Naive B cell (primary cell): ENCODE data around the gene ATG101. TPM values are rescaled to one million over a fixed set of nuclear protein-coding genes. Genes with fewer than 3 reads are reported as not detected.

Experiments used
- ATAC-seq, 2 donors: fragments of 150-1000 bp; cut with Tn5 transposase; 2 replicates each; pipeline ENCODE4 v1.10.0; 2021; ENCODE audit warnings: low read depth in 2 of 2, mild to moderate bottlenecking in 2 of 2, moderate library complexity in 2 of 2
- DNase-seq: peaks from one replicate; pipeline ENCODE4 v3.0.0; 2022
- H3K27ac Mint-ChIP-seq, 6 donors: one replicate each; pipeline ENCODE4 v1.8.0; 2020 to 2022; ENCODE audit warnings: mild to moderate bottlenecking in 6 of 6, mixed read lengths in 6 of 6, moderate library complexity in 5 of 6, inconsistent platforms in 2 of 6
- H3K27me3 Mint-ChIP-seq, 3 donors: one replicate each; pipeline ENCODE4 v1.8.0; 2021 to 2022; ENCODE audit warnings: mixed read lengths in 3 of 3, mild to moderate bottlenecking in 1 of 3
- H3K36me3 Mint-ChIP-seq, 2 donors: one replicate each; pipeline ENCODE4 v1.8.0; 2020 to 2022; ENCODE audit warnings: mixed read lengths in 2 of 2, inconsistent platforms in 1 of 2, mild to moderate bottlenecking in 1 of 2
- H3K4me1 Mint-ChIP-seq, 3 donors: one replicate each; pipeline ENCODE4 v1.8.0; 2020 to 2022; ENCODE audit warnings: mixed read lengths in 3 of 3, inconsistent platforms in 1 of 3, mild to moderate bottlenecking in 1 of 3, moderate library complexity in 1 of 3
- H3K4me3 Mint-ChIP-seq, 8 donors: one replicate each; pipeline ENCODE4 v1.8.0; 2020 to 2022; ENCODE audit warnings: mild to moderate bottlenecking in 8 of 8, mixed read lengths in 8 of 8, moderate library complexity in 8 of 8, inconsistent platforms in 2 of 8
- H3K9me3 Mint-ChIP-seq, 7 donors: one replicate each; pipeline ENCODE4 v1.8.0; 2020 to 2022; ENCODE audit warnings: mixed read lengths in 7 of 7, mild to moderate bottlenecking in 5 of 7, inconsistent platforms in 2 of 7, moderate library complexity in 1 of 7
- polyA plus RNA-seq, 6 donors: library from polyadenylated mRNA; unstranded; fragments of 300-500 nt; fragmentation: Illumina TruSeq; gene quantifications; one replicate each; pipeline ENCODE4 v1.2.3, GENCODE V29; 2021; ENCODE audit warnings: low read depth in 6 of 6

The ATG101 gene, protein sequence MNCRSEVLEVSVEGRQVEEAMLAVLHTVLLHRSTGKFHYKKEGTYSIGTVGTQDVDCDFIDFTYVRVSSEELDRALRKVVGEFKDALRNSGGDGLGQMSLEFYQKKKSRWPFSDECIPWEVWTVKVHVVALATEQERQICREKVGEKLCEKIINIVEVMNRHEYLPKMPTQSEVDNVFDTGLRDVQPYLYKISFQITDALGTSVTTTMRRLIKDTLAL
- 10 to 100 TPM; 20.1 to 35.5 (median 24.4) TPM for polyA plus RNA-seq

DNA sequence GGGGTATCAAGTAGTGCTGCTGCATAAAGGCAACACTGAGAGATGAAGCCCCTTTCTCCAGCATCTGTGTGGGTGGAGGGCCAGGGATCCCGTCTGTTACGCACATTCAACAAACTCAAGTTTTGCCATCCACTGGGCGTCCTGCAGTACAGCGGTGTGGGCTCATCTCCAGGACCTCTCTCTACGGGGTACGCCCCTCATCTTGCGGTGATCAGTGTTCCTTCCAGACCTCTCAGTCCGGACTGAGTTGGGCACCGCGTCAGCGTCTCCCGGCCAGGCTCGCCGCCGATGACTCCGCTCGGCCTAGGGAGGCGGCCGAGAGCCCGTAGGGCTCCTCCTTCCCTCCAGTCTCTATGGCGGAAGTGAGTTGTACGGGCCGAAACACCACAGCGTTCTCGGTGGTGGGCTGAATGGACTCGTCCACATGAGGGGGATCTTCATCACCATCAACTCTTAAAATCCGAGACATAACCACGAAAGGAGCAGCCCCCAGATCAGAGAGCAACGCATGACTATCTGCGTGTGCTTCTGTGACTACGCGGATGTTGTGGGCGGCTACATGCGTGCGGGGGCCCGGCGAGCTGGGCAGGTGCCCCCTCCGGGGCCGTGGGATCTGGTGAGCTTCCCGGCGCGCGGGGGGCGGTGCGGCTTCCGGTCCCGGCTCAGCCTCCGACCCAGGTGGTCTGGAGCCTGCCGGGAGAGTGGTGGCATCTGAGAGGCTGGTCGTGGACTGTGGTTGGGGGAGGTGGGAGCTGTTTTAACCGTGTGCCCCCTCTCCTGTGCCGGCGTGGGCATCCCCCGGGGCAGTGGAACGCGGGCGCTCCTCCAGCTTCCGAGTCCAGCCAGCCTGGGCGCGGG is at the start of gene ATG101:
Gene ATG101, plus strand, starts transcription at position 652 of the 858 bp plus-strand sequence. CDS start 3,673 bp downstream, outside the sequence.
- ATAC-seq (peak; percentile 93), DNase-seq (peak; percentile 93)
- peaks cover 6 to 15% of the 10 kb centered on the region in 2 donors for H3K36me3 Mint-ChIP-seq
- peaks cover 0 to 11% (median 8%) of the 10 kb centered on the region in 3 donors for H3K27me3 Mint-ChIP-seq
- peaks cover 44 to 47% (median 46%) of the 10 kb centered on the region in 3 donors for H3K4me1 Mint-ChIP-seq
- peak within 1 kb of the TSS; percentile 89 to 99 (median 96) for H3K4me3 Mint-ChIP-seq
- no peaks in the 10 kb centered on the region for H3K9me3 Mint-ChIP-seq
- H3K27ac Mint-ChIP-seq: peak within 1 kb of the TSS; percentile 98 to 100 (median 100)

DNA sequence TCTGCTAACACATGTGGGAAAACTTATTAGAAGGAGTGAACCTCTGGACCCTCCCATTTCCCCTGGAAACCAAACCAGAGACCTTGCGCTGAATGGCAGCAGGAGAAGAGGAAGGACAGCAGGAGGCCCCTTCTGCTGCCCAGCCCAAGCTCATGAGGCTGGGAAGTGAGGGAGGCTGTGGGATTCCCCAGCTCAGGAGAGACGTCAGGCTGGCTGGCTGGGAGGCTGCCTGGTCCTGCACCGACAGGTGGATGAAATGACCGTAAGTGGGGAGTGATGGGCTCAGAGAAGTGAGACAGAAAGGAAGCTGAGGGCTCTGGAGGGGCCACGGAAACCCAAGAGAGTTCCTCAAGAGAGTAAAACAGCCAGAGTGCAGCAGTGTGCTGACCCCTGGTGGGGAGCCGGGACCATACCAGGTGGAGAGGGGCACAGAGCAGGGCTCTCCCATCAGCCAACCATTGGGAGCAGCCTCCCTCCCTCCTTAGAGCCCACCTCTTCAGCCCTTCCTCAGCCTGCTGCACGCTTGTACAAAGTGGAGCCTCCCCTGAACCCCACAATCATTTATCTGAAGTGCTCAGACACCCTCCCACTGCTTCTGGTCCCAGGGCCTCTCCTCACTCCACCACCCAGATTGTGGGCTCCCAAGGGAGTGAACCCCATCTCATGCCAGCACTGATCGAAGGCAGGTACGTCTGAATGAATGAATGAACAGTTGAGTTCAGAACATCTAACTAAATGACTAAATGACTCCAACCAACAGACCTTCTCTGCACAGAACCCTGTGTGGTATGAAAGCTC is 49.0 kb upstream of the ATG101 start:
- H3K9me3 Mint-ChIP-seq: no peaks in the 10 kb centered on the region
- peak overlapping the region; percentile 22 to 82 (median 54) for H3K4me3 Mint-ChIP-seq
- peak; percentile 81 for DNase-seq
- peaks cover 53 to 67% (median 62%) of the 10 kb centered on the region in 3 donors for H3K4me1 Mint-ChIP-seq
- H3K36me3 Mint-ChIP-seq: no peaks in the 10 kb centered on the region
- peak; percentile 40 to 52 for ATAC-seq
- peak overlapping the region; percentile 65 to 98 (median 83) for H3K27ac Mint-ChIP-seq
- no peaks in the 10 kb centered on the region for H3K27me3 Mint-ChIP-seq

DNA sequence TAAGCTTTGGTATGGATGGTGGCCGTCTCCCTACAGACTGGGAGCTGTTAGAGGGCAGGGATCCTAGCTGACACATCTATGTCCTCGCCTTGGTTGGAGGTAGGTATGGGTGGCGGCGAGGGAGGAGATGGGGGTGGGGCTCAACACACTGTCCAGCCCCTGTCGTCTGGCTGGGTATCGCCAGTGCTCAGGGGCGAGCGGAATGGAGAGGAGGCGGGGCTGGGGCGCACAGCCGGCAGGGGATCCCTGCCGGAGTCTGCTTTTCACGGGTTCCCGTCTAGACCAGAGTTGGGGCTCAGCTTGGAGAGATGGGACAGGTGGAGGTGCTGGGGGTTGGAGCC is 47.0 kb upstream of the ATG101 start:
- peaks cover 43 to 53% (median 52%) of the 10 kb centered on the region in 3 donors for H3K4me1 Mint-ChIP-seq
- no peaks in the 10 kb centered on the region for H3K27me3 Mint-ChIP-seq
- DNase-seq: no peak
- H3K36me3 Mint-ChIP-seq: no peaks in the 10 kb centered on the region
- no peaks in the 10 kb centered on the region for H3K9me3 Mint-ChIP-seq
- H3K27ac Mint-ChIP-seq: peak overlapping the region in 5 of 6 donors; percentile 74 to 90 (median 87)
- ATAC-seq: no peak
- H3K4me3 Mint-ChIP-seq: peak overlapping the region; percentile 79 to 91 (median 84)

DNA sequence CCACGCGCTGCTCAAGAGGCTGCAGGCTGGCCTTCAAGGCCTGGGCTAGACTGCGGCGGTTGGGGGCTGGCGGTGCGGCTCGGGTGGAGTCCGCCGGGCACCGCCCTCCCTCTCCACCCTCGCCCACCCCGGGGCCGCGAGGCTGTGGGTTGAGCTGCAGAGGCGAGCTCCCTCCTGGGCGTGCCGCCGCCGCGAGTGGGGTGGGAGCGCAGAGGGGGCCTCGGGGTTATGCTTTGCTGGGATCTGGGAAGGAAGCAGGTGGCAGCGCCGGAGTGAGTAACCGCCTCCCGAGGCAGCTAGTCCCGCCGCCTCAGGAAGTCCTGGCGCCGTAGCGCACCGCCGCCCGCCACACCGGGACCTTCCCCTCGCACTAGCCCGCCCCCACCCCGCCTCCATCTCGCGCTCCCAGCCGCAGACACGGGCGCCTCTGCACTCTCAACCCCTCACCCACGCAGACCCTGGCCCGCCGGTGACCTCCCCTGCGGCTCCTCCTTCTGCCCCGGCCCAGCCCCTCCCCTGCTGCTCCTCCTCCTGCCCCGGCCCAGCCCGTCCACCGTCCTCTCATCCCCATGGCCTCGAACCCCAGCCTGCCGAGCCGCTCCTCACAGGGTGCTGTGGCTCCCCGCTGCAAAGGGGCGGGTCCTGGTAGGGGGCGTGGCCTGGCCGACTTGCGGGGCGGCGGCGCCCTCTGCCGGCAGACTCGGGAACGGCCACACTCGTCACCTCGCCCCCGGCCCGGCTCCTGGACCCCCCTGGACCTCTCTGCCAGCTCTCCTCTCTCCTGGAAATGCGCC is 46.4 kb upstream of the ATG101 start:
- Mint-ChIP-seq H3K4me3 (peak overlapping the region; percentile 79 to 91 (median 84)), H3K27ac (peak overlapping the region; percentile 44 to 90 (median 84)), H3K9me3 (no peaks in the 10 kb centered on the region), H3K4me1 (peaks cover 43 to 53% (median 52%) of the 10 kb centered on the region in 3 donors), H3K27me3 (no peaks in the 10 kb centered on the region), H3K36me3 (no peaks in the 10 kb centered on the region)
- ATAC-seq: peak; percentile 47 to 54
- peak; percentile 87 for DNase-seq

DNA sequence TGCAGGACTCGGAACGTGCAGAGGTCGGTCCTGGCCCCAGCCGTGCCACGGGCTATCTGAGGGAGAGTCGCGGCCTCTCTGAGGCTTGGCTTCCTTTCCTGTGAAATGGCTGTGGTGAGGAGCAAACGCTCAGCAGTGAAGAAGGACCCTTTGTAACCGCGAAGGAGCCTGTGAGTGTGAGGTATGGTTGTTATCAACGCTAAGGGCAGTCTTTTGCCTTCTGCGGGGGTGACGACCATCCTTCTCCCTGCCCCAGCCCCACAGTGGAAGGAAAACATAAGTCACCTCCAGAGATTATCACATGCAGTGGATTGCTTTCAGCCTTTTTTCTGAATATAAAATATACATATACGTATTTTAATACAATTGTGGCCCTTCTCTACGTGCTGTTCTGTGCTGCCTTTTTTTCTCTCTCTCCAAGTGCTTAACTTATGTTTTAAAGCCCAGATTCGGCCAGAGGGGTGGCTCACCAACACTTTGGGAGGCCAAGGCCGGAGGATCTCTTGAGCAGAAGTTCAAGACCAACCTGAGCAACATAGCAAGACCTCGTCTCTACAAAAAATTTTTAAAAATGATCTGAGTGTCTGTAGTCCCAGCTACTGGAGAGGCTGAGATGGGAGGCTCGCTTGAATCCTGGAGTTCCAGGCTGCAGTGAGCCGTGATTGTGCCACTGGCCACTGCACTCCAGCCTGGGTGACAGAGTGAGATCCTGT is 45.6 kb upstream of the ATG101 start:
- H3K9me3 Mint-ChIP-seq: no peaks in the 10 kb centered on the region
- H3K36me3 Mint-ChIP-seq: no peaks in the 10 kb centered on the region
- ATAC-seq (no peak), DNase-seq (no peak)
- peak overlapping the region; percentile 79 to 91 (median 82) for H3K4me3 Mint-ChIP-seq
- H3K4me1 Mint-ChIP-seq: peaks cover 43 to 53% (median 52%) of the 10 kb centered on the region in 3 donors
- no peaks in the 10 kb centered on the region for H3K27me3 Mint-ChIP-seq
- peak overlapping the region; percentile 74 to 91 (median 84) for H3K27ac Mint-ChIP-seq

DNA sequence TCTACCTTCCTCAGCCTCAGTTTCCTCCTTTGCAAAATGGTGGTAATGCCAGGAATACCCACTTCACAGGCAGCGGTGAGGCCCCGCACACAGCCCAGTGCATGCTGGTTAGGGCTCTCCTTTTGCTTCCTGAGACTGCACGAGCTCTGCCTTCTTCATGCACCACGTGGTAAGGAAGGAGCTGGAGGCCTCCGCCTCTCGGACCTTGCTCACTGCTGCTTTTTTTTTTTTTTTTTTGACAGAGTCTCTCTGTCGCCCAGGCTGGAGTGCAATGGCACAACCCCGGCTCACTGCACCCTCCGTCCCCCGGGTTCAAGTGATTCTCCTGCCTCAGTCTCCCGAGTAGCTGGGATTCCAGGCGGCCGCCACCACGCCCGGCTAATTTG is 44.9 kb upstream of the ATG101 start:
- H3K4me3 Mint-ChIP-seq: peak overlapping the region; percentile 59 to 96 (median 86)
- H3K9me3 Mint-ChIP-seq: no peaks in the 10 kb centered on the region
- ATAC-seq (no peak), DNase-seq (no peak)
- peak overlapping the region in 5 of 6 donors; percentile 91 to 98 (median 93) for H3K27ac Mint-ChIP-seq
- no peaks in the 10 kb centered on the region for H3K27me3 Mint-ChIP-seq
- H3K36me3 Mint-ChIP-seq: no peaks in the 10 kb centered on the region
- peaks cover 43 to 53% (median 52%) of the 10 kb centered on the region in 3 donors for H3K4me1 Mint-ChIP-seq

DNA sequence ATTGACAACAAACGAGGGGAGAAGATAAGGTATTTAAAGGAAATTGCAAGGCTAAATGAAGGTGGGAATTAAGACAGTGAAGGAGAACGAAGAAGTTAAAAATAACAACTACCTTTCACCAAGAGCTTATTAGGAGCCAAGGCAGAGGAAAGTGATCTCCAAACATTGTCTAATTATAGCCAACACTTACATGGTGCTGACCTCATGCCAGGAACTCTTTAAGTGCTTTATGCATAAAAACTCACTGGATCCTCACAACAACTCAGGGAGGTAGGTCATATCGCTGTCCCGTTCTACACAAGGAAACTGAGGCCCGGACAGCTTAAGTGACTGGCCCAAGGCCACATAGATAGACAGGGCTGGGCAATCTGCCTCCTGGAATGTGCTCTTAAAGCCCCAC is 43.5 kb upstream of the ATG101 start:
- Mint-ChIP-seq H3K36me3 (no peaks in the 10 kb centered on the region), H3K4me1 (peaks cover 29 to 40% (median 38%) of the 10 kb centered on the region in 3 donors), H3K9me3 (no peaks in the 10 kb centered on the region), H3K4me3 (peak overlapping the region in 1 of 8 donors; percentile 82), H3K27me3 (no peaks in the 10 kb centered on the region), H3K27ac (peak overlapping the region; percentile 85 to 96 (median 92))
- ATAC-seq (no peak), DNase-seq (no peak)

DNA sequence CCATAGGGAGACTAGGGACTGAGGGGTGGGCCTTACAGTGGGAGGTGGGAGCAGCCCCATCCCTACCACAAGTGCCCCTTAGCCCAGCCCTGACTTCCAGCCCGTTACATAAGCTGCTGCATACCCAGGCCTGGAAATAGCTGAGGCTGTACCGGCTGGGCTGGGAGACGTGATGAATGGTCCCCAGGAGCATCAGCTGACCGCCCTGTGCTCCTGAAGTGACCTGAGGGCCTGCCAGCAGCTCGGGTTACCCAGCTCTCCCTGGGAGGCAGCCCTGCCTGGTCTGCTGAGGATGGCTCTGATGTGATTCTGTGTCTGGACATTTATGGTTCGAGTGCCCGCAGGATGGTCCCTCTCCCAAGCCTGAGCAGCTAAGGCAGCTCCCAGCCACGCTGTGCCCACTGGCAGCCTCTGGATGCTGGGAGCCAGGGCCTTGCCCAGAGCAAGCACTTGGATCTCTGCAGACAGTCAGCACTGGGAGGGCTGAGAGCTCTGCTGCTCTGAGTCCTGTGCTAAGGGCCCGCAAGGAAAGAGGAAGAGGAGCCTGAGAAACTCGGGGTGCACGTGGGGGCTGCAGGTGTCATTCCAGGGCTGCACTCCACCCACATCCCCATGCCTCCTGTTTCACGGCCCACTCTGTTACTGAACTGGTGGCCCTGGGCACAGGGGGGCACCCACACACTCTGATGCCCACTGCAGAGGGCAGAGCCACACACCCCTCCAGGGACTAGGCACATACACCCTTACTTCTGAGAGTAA is 42.5 kb upstream of the ATG101 start:
- Mint-ChIP-seq H3K27ac (peak overlapping the region; percentile 24 to 96 (median 80)), H3K27me3 (no peaks in the 10 kb centered on the region), H3K4me1 (peaks cover 31 to 37% (median 35%) of the 10 kb centered on the region in 3 donors), H3K9me3 (no peaks in the 10 kb centered on the region), H3K36me3 (no peaks in the 10 kb centered on the region), H3K4me3 (peak overlapping the region in 2 of 8 donors; percentile 29 to 50)
- DNase-seq (no peak), ATAC-seq (peak in 1 of 2 donors; percentile 14)

DNA sequence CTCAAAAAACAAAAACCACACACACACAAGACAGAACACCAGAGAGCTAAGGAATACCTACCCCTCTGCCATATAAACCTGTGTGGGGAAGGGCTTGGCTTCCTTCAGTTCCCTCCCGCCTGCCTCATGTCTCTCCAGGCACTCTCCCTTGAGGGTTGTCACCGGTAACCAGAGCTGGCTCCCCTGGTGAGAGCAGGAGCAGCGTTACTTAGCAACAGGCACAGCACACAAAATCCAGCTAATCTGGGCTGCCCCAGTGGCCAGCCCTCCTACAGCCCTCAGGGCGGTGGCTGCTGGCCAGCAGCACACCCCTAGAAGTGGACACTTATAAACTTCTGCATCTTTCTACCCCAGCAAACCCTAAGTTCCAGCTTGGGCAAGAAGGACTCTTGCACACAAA is 40.1 kb upstream of the ATG101 start:
- peak overlapping the region in 1 of 8 donors; percentile 41 for H3K4me3 Mint-ChIP-seq
- DNase-seq (no peak), ATAC-seq (no peak)
- H3K36me3 Mint-ChIP-seq: no peaks in the 10 kb centered on the region
- H3K4me1 Mint-ChIP-seq: peaks cover 34 to 44% (median 34%) of the 10 kb centered on the region in 3 donors
- peak overlapping the region in 4 of 6 donors; percentile 26 to 83 (median 63) for H3K27ac Mint-ChIP-seq
- no peaks in the 10 kb centered on the region for H3K9me3 Mint-ChIP-seq
- H3K27me3 Mint-ChIP-seq: no peaks in the 10 kb centered on the region

DNA sequence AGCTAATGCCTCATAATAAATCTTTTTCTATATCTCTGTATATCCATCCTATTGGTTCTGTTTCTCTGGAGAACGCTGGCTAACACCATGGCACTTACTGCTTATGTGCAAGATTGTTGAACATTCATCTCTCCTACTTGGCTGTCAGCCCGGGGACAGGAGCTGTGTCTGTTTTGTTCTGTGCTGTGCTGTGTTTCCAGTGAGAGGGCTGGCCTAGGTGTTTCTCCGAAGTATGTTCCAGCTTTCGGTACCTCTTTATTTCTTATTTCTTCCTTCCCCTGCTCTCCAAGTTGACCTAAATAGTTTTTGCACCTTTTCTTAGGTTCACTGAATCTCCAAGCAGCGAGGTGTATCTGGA is 37.4 kb upstream of the ATG101 start:
- Mint-ChIP-seq H3K27me3 (no peaks in the 10 kb centered on the region), H3K36me3 (no peaks in the 10 kb centered on the region), H3K9me3 (no peaks in the 10 kb centered on the region), H3K4me3 (peak overlapping the region; percentile 74 to 90 (median 84)), H3K27ac (peak overlapping the region; percentile 93 to 100 (median 98)), H3K4me1 (peaks cover 19 to 45% (median 35%) of the 10 kb centered on the region in 3 donors)
- ATAC-seq (peak; percentile 16 to 22), DNase-seq (peak; percentile 31)

DNA sequence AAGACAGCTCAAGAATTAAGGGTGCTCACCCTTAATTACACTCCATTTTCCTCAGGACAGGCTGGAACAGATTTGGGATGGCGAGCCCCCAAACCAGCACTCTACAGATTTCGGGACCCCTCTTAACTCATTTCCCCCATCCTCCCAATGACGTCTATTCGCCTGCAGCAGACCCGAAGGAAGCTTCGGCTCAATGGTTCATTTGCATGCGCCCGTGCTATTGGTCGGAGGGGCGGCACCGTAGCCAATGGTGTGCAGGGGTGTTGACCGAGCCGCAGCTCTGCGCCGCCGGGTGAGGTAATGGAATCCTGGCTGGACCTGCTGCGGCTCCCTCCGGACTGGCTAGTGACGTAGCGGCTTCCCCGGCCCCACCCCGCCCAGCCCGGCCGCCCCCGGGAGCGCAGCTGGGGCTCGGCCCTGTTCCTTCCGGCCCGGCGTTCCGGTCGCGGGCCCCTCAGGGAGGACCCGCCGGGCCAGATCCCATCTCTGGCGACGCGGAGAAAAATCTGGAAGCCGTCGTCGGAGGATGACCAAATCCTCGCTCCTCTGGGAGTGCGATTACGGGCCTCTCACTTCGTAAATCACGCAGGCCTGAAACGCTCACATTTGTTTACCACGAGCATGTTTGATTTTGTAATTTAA is 36.9 kb upstream of the ATG101 start:
- Mint-ChIP-seq H3K9me3 (no peaks in the 10 kb centered on the region), H3K27me3 (no peaks in the 10 kb centered on the region), H3K27ac (peak overlapping the region; percentile 93 to 100 (median 98)), H3K36me3 (no peaks in the 10 kb centered on the region), H3K4me1 (peaks cover 21 to 44% (median 35%) of the 10 kb centered on the region in 3 donors), H3K4me3 (peak overlapping the region; percentile 75 to 90 (median 87))
- peak; percentile 77 to 79 for ATAC-seq
- DNase-seq: peak; percentile 95
